ENCODE measurements around the gene SSBP3.

- TF ChIP-seq CTCF (conservative IDR thresholded peaks at IDR 0.05; ENCODE audit: low read depth, low read length), result no peak
- no peak for TF ChIP-seq EZH2 (IDR thresholded peaks at IDR 0.05; ENCODE audit: low read length, unreplicated experiment)
These were observed 69.2 kb downstream of the SSBP3 start for GRCh38 chr1:54337034-54337433.
